Activated CD4-positive, alpha-beta T cell treated with anti-CD3 and anti-CD28 coated beads, Interleukin-2, amount 10 ng/mL, durations not matched to agents 24 days and 14 days (primary cell): ENCODE measurements around the gene ETFRF1. TPM values are rescaled to one million over a fixed set of nuclear protein-coding genes. Genes with fewer than 3 reads are reported as not detected.

Source experiments
- total RNA-seq: library from RNA; stranded (reverse); gene quantifications from 2 replicates; pipeline ENCODE4 v1.2.3, GENCODE V29; 2022

Gene ETFRF1
- total RNA-seq, 1 donor from 2014 or later, result 9.9 TPM

Other genes with a start within 250 kb of the ETFRF1 start
- gene BCAT1, start 246.1 kb upstream of the ETFRF1 start, total RNA-seq, result 49.7 and 51.9 TPM in 2 replicates
- not detected in 2 replicates for gene DNAI7, start 77 bp upstream of the ETFRF1 start, total RNA-seq
- 26.4 and 27.4 TPM in 2 replicates for gene KRAS, start 55.7 kb downstream of the ETFRF1 start, total RNA-seq